Measurements from ENCODE around the gene CHI3L2. TPM values are rescaled to one million over a fixed set of nuclear protein-coding genes. Genes with fewer than 3 reads are reported as not detected.

The CHI3L2 gene
- total RNA-seq, 1 donor from 2014 or later, result 19.6 TPM

- no peak for TF ChIP-seq CTCF (IDR thresholded peaks at IDR 0.05)
- ChIA-PET CTCF (interaction anchor here (0.8 to 3.8 kb wide), 4 partner anchors 108 to 215 kb away, joined by 3 to 23 read pairs (median 5); no protein-coding TSS in a partner anchor), POLR2A (interaction anchor here (0.7 to 2.4 kb wide), 5 partner anchors 10 to 1321 kb away, joined by 3 to 8 read pairs (median 3); partner anchors contain the start of gene DENND2D)
- intact Hi-C loops (cut with micrococcal nuclease), result no loop called here
- Mint-ChIP-seq H3K4me1 (peaks cover 85% of the 10 kb centered on the region), H3K9me3 (no peaks in the 10 kb centered on the region), H3K27ac (peak overlapping the region; percentile 74), H3K36me3 (ENCODE audit: low read depth) (no peaks in the 10 kb centered on the region), H3K4me3 (peak overlapping the region; percentile 7), H3K27me3 (no peaks in the 10 kb centered on the region)
- ATAC-seq (ENCODE audit: low read depth) (no peak), DNase-seq (no peak)
Observed at GRCh38 chr1:111225717-111226400, 1.7 kb upstream of the CHI3L2 start.

- Mint-ChIP-seq H3K27me3 (no peaks in the 10 kb centered on the region), H3K27ac (peak overlapping the region; percentile 69), H3K9me3 (no peaks in the 10 kb centered on the region), H3K4me1 (peaks cover 83% of the 10 kb centered on the region), H3K4me3 (no peak overlapping the region), H3K36me3 (ENCODE audit: low read depth) (peaks cover 3% of the 10 kb centered on the region)
- DNase-seq, result no peak
- TF ChIP-seq CTCF (IDR thresholded peaks at IDR 0.05), result no peak
- POLR2A ChIA-PET, result interaction anchor here (0.7 to 2.5 kb wide), 7 partner anchors 9 to 24 kb away, joined by 3 to 8 read pairs (median 5); no protein-coding TSS in a partner anchor
- CTCF ChIA-PET, result interaction anchor here (1.2 to 3.8 kb wide), 3 partner anchors 8 to 172 kb away, joined by 3 to 23 read pairs (median 6); no protein-coding TSS in a partner anchor
- intact Hi-C loops (cut with micrococcal nuclease), result no loop called here
- ATAC-seq (ENCODE audit: low read depth), result no peak
Observed at GRCh38 chr1:111227851-111228747, 586 bp downstream of the CHI3L2 start.

- H3K27ac Mint-ChIP-seq, result peak overlapping the region; percentile 82
- DNase-seq, result no peak
- intact Hi-C loops (cut with micrococcal nuclease), result loop anchor here (1.0 kb wide), 1 partner anchor 7 kb away; no protein-coding TSS in a partner anchor
- H3K4me1 Mint-ChIP-seq, result peaks cover 79% of the 10 kb centered on the region
- H3K4me3 Mint-ChIP-seq, result no peak overlapping the region
- H3K36me3 Mint-ChIP-seq (ENCODE audit: low read depth), result peaks cover 3% of the 10 kb centered on the region
- no peak for ATAC-seq (ENCODE audit: low read depth)
- ChIA-PET CTCF (interaction anchor here (1.2 to 1.3 kb wide), 2 partner anchors 9 to 27 kb away, joined by 3 to 6 read pairs; no protein-coding TSS in a partner anchor), POLR2A (interaction anchor here (0.6 to 2.5 kb wide), 6 partner anchors 9 to 75 kb away, joined by 3 to 8 read pairs (median 4); no protein-coding TSS in a partner anchor)
- no peaks in the 10 kb centered on the region for H3K9me3 Mint-ChIP-seq
- no peaks in the 10 kb centered on the region for H3K27me3 Mint-ChIP-seq
- no peak for TF ChIP-seq CTCF (IDR thresholded peaks at IDR 0.05)
Observed at GRCh38 chr1:111228748-111229126, 1.2 kb downstream of the CHI3L2 start.

GRCh38 chr1:111232134-111232533, 4.6 kb downstream of the CHI3L2 start:
- ChIA-PET POLR2A (interaction anchor here (1.0 to 1.2 kb wide), 2 partner anchors 28 to 93 kb away, joined by 3 read pairs; partner anchors contain the start of genes CEPT1 and DRAM2), CTCF (interaction anchor here (1.0 kb wide), 1 partner anchor 167 kb away, joined by 3 read pairs; no protein-coding TSS in a partner anchor)
- intact Hi-C loops (cut with micrococcal nuclease), result no loop called here
- Mint-ChIP-seq H3K4me1 (peaks cover 81% of the 10 kb centered on the region), H3K36me3 (ENCODE audit: low read depth) (peaks cover 32% of the 10 kb centered on the region), H3K27ac (peak overlapping the region; percentile 9), H3K9me3 (no peaks in the 10 kb centered on the region), H3K27me3 (no peaks in the 10 kb centered on the region), H3K4me3 (peak overlapping the region; percentile 5)
- no peak for TF ChIP-seq CTCF (IDR thresholded peaks at IDR 0.05)
- no peak for ATAC-seq (ENCODE audit: low read depth)
- DNase-seq, result no peak

Measured in activated B cell treated with CpG ODN at 0.5 μM for 24 hours (primary cell).